B cell (primary cell): Measurements from ENCODE around the gene SRBD1. TPM values are rescaled to one million over a fixed set of nuclear protein-coding genes. Genes with fewer than 3 reads are reported as not detected.

Experiments used
- ATAC-seq: fragments of 200-7000 bp; cut with Tn5 transposase; one replicate; pipeline ENCODE4 v1.10.0; 2021; ENCODE audit warnings: low read depth, mild to moderate bottlenecking, moderate number of reproducible peaks, moderate library complexity
- CTCF ChIA-PET: fragments of 350-600 bp; sonication (Branson Sonifier 250); formaldehyde crosslinking; loops from one replicate; lab custom pipeline; 2021; ENCODE audit warnings: antibody characterized with exemption, inconsistent platforms; lab: Charles Lee
- POLR2A ChIA-PET: fragments of 350-600 bp; sonication (Branson Sonifier 250); formaldehyde crosslinking; loops from one replicate; lab custom pipeline; 2021; ENCODE audit warnings: antibody characterized with exemption; lab: Charles Lee
- DNase-seq: peaks from one replicate; pipeline ENCODE4 v3.0.0; 2013
- H2AFZ ChIP-seq: 2 replicates; pipeline ENCODE4 v1.6.1; 2012; ENCODE audit warnings: mild to moderate bottlenecking, low read depth, low read length; ENCODE audit not compliant: insufficient read depth, poor library complexity, severe bottlenecking
- H3K27ac ChIP-seq, 2 donors: 1 replicate in 1 of 2; 2 replicates in 1 of 2; pipeline ENCODE4 v1.5.1; 2012 to 2013; ENCODE audit warnings: low read length in 2 of 2, mild to moderate bottlenecking in 2 of 2, moderate library complexity in 1 of 2
- H3K27me3 ChIP-seq, 4 experiments: fragments of 200-600 bp in 1 of 4; sonication (generic) in 1 of 4; replicated peaks in 1 of 4; 1 replicate in 2 of 4; 2 replicates in 2 of 4; pipeline versions ENCODE4 v1.6.1 to v1.7.0; 2013 to 2016; ENCODE audit warnings: low read length in 3 of 4, mild to moderate bottlenecking in 2 of 4, mixed read lengths in 1 of 4, moderate library complexity in 1 of 4; ENCODE audit not compliant: insufficient read depth in 4 of 4, control insufficient read depth in 3 of 4; ENCODE audit errors: control extremely low read depth in 1 of 4
- H3K36me3 ChIP-seq, 2 experiments: replicated peaks in 1 of 2; 1 replicate in 1 of 2; 2 replicates in 1 of 2; pipeline versions ENCODE4 v1.6.1 to v1.7.1; 2013; ENCODE audit warnings: low read length in 1 of 2; ENCODE audit not compliant: insufficient read depth in 2 of 2, control insufficient read depth in 1 of 2; ENCODE audit errors: control extremely low read depth in 1 of 2, extremely low read depth in 1 of 2
- H3K4me1 ChIP-seq, 2 donors: fragments of 200-600 bp in 1 of 2; sonication (generic) in 1 of 2; 1 replicate in 1 of 2; 2 replicates in 1 of 2; pipeline versions ENCODE4 v1.5.1 to v1.6.1; 2013 to 2017; ENCODE audit warnings: low read length in 2 of 2; ENCODE audit not compliant: control insufficient read depth in 2 of 2, insufficient read depth in 2 of 2
- H3K4me2 ChIP-seq: replicated peaks from 2 replicates; pipeline ENCODE3; 2012; ENCODE audit warnings: mild to moderate bottlenecking, low read depth, low read length; ENCODE audit not compliant: poor library complexity, severe bottlenecking
- H3K4me3 ChIP-seq, 5 experiments: fragments of 200-600 bp in 1 of 5; sonication (generic) in 1 of 5; 1 replicate in 3 of 5; 2 replicates in 2 of 5; pipeline versions ENCODE4 v1.5.1 to v1.7.0; 2011 to 2016; ENCODE audit warnings: low read length in 4 of 5, mild to moderate bottlenecking in 4 of 5, low read depth in 2 of 5, control low read depth in 1 of 5, moderate library complexity in 1 of 5; ENCODE audit not compliant: insufficient read depth in 1 of 5; ENCODE audit errors: control extremely low read depth in 1 of 5, extremely low read depth in 1 of 5
- H3K79me2 ChIP-seq: fragments of 200-600 bp; sonication (generic); one replicate; pipeline ENCODE4 v1.6.0; 2016; ENCODE audit warnings: low read length; ENCODE audit not compliant: control insufficient read depth, insufficient read depth
- H3K9ac ChIP-seq: fragments of 200-600 bp; sonication (generic); 2 replicates; pipeline ENCODE4 v1.6.1; 2017; ENCODE audit warnings: mild to moderate bottlenecking, low read length, moderate library complexity
- H3K9me3 ChIP-seq, 3 donors: one replicate each; pipeline versions ENCODE4 v1.6.1 to v1.7.1; 2013; ENCODE audit warnings: low read length in 2 of 3; ENCODE audit not compliant: control insufficient read depth in 2 of 3, insufficient read depth in 1 of 3; ENCODE audit errors: control extremely low read depth in 1 of 3
- H4K20me1 ChIP-seq: 2 replicates; pipeline ENCODE4 v1.6.0; 2012; ENCODE audit warnings: mild to moderate bottlenecking, low read length; ENCODE audit not compliant: insufficient read depth, control insufficient read depth, poor library complexity, severe bottlenecking
- H3K27ac Mint-ChIP-seq: one replicate; pipeline ENCODE4 v1.8.0; 2021; ENCODE audit warnings: mixed read lengths
- H3K27me3 Mint-ChIP-seq: one replicate; pipeline ENCODE4 v1.8.0; 2021; ENCODE audit warnings: mixed read lengths
- H3K4me1 Mint-ChIP-seq: one replicate; pipeline ENCODE4 v1.8.0; 2021; ENCODE audit warnings: mixed read lengths
- H3K4me3 Mint-ChIP-seq: one replicate; pipeline ENCODE4 v1.8.0; 2021; ENCODE audit warnings: mixed read lengths
- H3K9me3 Mint-ChIP-seq: one replicate; pipeline ENCODE4 v1.8.0; 2022; ENCODE audit warnings: mixed read lengths; ENCODE audit not compliant: insufficient read depth
- EZH2 ChIP-seq: IDR thresholded peaks from 2 replicates; pipeline ENCODE4 v1.6.1; 2012; ENCODE audit warnings: borderline replicate concordance, low read depth, mild to moderate bottlenecking, moderate library complexity, low read length; ENCODE audit not compliant: insufficient read depth, poor library complexity, severe bottlenecking
- WGBS: methylation state at CpG from one replicate; pipeline ENCODE4 v1.1.5; 2013; ENCODE audit warnings: missing lambda C conversion rate; ENCODE audit not compliant: insufficient coverage; 5-methylcytosine and 5-hydroxymethylcytosine counted together
- intact Hi-C: fragments of 100-400 bp; cut with micrococcal nuclease; formaldehyde crosslinking; loops from one replicate; pipeline ENCODE4 v1.10.0; 2022
- polyA plus RNA-seq: library from polyadenylated mRNA; depleted of rRNA; stranded (reverse); fragments of >200 nt; gene quantifications from 2 replicates; pipeline ENCODE4 v1.2.3, GENCODE V29; 2012
- total RNA-seq, 2 donors: library from RNA; stranded (reverse); fragments of 120-200 nt in 1 of 2; gene quantifications; 1 replicate in 1 of 2; 2 replicates in 1 of 2; pipeline versions ENCODE4 v1.2.3 to v1.2.4, GENCODE V29; 2013 to 2022
- TF ChIP-seq, protein P1 (sequence below): fragments of 200-600 bp; IDR thresholded peaks from one replicate; pipeline ENCODE4 v1.8.0; 2022; ENCODE audit warnings: antibody characterized with exemption, mild to moderate bottlenecking

SRBD1 gene
- total and polyA plus RNA-seq, 2 donors (not counting 1 experiment from before 2014, with no cell fraction given), result 6.2 to 27.1 TPM

DNA sequence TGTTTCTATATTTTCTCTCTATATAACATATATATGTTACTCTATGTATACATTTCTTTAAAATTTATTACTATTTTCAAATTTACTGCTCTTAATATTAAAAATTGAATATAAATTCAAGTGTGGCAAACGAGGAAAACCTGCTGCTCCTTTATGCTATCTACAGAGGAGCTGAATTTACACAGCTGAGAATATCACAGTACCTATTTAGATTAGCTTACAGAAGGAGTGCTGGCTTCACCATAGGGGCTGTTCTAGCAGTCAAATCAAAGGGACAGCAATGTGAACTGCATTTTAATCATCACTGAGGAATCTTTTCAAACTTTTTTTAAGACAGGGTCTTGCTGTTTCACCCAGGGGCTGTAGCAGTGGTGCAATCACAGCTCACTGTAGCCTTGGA is 213.8 kb downstream of the SRBD1 start:
- ATAC-seq (no peak), DNase-seq (no peak)
- no CpG with 5 or more reads among the region's 1 CpG for WGBS
- Histone ChIP-seq H3K4me2 (no peak overlapping the region), H3K4me3 (no peak overlapping the region), H3K27ac (no peak overlapping the region), H3K36me3 (peaks cover 0 to 3% of the 10 kb centered on the region in 2 experiments), H3K9me3 (no peaks in the 10 kb centered on the region), H4K20me1 (no peaks in the 10 kb centered on the region), H2AFZ (no peak overlapping the region), H3K4me1 (no peaks in the 10 kb centered on the region), H3K79me2 (no peaks in the 10 kb centered on the region), H3K27me3 (no peaks in the 10 kb centered on the region), H3K9ac (no peak overlapping the region)
- H3K4me1 Mint-ChIP-seq, result no peaks in the 10 kb centered on the region
- no peaks in the 10 kb centered on the region for H3K9me3 Mint-ChIP-seq
- no peak for TF ChIP-seq EZH2
- TF ChIP-seq, protein P1, sequence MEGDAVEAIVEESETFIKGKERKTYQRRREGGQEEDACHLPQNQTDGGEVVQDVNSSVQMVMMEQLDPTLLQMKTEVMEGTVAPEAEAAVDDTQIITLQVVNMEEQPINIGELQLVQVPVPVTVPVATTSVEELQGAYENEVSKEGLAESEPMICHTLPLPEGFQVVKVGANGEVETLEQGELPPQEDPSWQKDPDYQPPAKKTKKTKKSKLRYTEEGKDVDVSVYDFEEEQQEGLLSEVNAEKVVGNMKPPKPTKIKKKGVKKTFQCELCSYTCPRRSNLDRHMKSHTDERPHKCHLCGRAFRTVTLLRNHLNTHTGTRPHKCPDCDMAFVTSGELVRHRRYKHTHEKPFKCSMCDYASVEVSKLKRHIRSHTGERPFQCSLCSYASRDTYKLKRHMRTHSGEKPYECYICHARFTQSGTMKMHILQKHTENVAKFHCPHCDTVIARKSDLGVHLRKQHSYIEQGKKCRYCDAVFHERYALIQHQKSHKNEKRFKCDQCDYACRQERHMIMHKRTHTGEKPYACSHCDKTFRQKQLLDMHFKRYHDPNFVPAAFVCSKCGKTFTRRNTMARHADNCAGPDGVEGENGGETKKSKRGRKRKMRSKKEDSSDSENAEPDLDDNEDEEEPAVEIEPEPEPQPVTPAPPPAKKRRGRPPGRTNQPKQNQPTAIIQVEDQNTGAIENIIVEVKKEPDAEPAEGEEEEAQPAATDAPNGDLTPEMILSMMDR, result no peak
- no peak overlapping the region for H3K4me3 Mint-ChIP-seq
- POLR2A ChIA-PET, result no interaction called here
- no peaks in the 10 kb centered on the region for H3K27me3 Mint-ChIP-seq
- H3K27ac Mint-ChIP-seq, result no peak overlapping the region
- intact Hi-C loops, result loop anchor here (10.0 kb wide), 1 partner anchor 1268 kb away; no protein-coding TSS in a partner anchor
- CTCF ChIA-PET, result no interaction called here

DNA sequence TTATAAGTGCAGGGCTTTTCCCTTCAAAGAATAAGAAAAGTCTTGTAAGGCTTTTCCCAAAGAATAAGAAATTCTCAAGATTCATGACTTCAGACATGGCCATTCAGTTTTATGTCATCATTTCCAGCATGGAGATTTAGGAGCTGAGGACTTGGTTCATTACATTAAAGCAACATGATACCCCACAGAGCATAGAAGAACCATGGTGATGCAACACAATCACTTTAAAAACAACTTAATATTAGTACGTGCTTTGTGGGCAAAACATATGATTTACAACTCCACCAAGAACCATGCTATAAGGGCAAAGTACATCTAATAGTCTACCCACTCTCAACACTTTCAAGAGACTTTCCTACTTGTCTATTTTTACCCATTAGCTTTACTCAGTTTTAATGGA is 214.4 kb downstream of the SRBD1 start:
- H3K27ac Mint-ChIP-seq, result no peak overlapping the region
- Histone ChIP-seq H2AFZ (no peak overlapping the region), H3K27ac (no peak overlapping the region), H3K79me2 (no peaks in the 10 kb centered on the region), H4K20me1 (no peaks in the 10 kb centered on the region), H3K4me2 (no peak overlapping the region), H3K4me3 (no peak overlapping the region), H3K4me1 (no peaks in the 10 kb centered on the region), H3K27me3 (no peaks in the 10 kb centered on the region), H3K9me3 (no peaks in the 10 kb centered on the region), H3K36me3 (peaks cover 0 to 3% of the 10 kb centered on the region in 2 experiments), H3K9ac (no peak overlapping the region)
- no peaks in the 10 kb centered on the region for H3K4me1 Mint-ChIP-seq
- intact Hi-C loops, result loop anchor here (10.0 kb wide), 1 partner anchor 1268 kb away; no protein-coding TSS in a partner anchor
- no peaks in the 10 kb centered on the region for H3K27me3 Mint-ChIP-seq
- no peaks in the 10 kb centered on the region for H3K9me3 Mint-ChIP-seq
- POLR2A ChIA-PET, result no interaction called here
- CTCF ChIA-PET, result no interaction called here
- no CpG with 5 or more reads among the region's 1 CpG for WGBS
- TF ChIP-seq, protein P1, result no peak
- no peak for TF ChIP-seq EZH2
- ATAC-seq, result no peak
- H3K4me3 Mint-ChIP-seq, result no peak overlapping the region
- no peak for DNase-seq
